ENCODE results near the gene CLTCL1.

Gene CLTCL1

GRCh38 chr22:19148417-19149046, 143.0 kb downstream of the CLTCL1 start:
- H3K4me3 ChIP-seq (replicated peaks in 1 of 2; ENCODE audit: low read depth in 2 of 2, low read length in 2 of 2) = no peak overlapping the region
- TF ChIP-seq CTCF (IDR thresholded peaks at IDR 0.05; ENCODE audit: low read depth, low read length) = no peak
- no peak for DNase-seq (ENCODE audit: low read depth in 2 of 2)

GRCh38 chr22:19147195-19147780, 144.2 kb downstream of the CLTCL1 start:
- TF ChIP-seq CTCF (IDR thresholded peaks at IDR 0.05; ENCODE audit: low read depth, low read length) = no peak
- H3K4me3 ChIP-seq (replicated peaks in 1 of 2; ENCODE audit: low read depth in 2 of 2, low read length in 2 of 2) = no peak overlapping the region
- no peak for DNase-seq (ENCODE audit: low read depth in 2 of 2)

GRCh38 chr22:19146215-19146968, 145.1 kb downstream of the CLTCL1 start:
- TF ChIP-seq CTCF (IDR thresholded peaks at IDR 0.05; ENCODE audit: low read depth, low read length) = no peak
- DNase-seq (ENCODE audit: low read depth in 2 of 2) = no peak
- H3K4me3 ChIP-seq (replicated peaks in 1 of 2; ENCODE audit: low read depth in 2 of 2, low read length in 2 of 2) = no peak overlapping the region

- peak; percentile 14 to 18 for DNase-seq (ENCODE audit: low read depth in 2 of 2)
- TF ChIP-seq CTCF (IDR thresholded peaks at IDR 0.05; ENCODE audit: low read depth, low read length) = no peak
- H3K4me3 ChIP-seq (replicated peaks in 1 of 2; ENCODE audit: low read depth in 2 of 2, low read length in 2 of 2) = peak overlapping the region; percentile 63 to 78
Measured at GRCh38 chr22:19143967-19144400, 147.5 kb downstream of the CLTCL1 start.

GRCh38 chr22:19143212-19143611, 148.3 kb downstream of the CLTCL1 start:
- no peak for DNase-seq (ENCODE audit: low read depth in 2 of 2)
- no peak overlapping the region for H3K4me3 ChIP-seq (replicated peaks in 1 of 2; ENCODE audit: low read depth in 2 of 2, low read length in 2 of 2)
- TF ChIP-seq CTCF (IDR thresholded peaks at IDR 0.05; ENCODE audit: low read depth, low read length) = no peak

- TF ChIP-seq CTCF (IDR thresholded peaks at IDR 0.05; ENCODE audit: low read depth, low read length) = no peak
- no peak overlapping the region for H3K4me3 ChIP-seq (replicated peaks in 1 of 2; ENCODE audit: low read depth in 2 of 2, low read length in 2 of 2)
- DNase-seq (ENCODE audit: low read depth in 2 of 2) = no peak
Measured at GRCh38 chr22:19142394-19142793, 149.1 kb downstream of the CLTCL1 start.

Measured in cardiac fibroblast (primary cell).